ENCODE results near the gene TEX14.

DNA sequence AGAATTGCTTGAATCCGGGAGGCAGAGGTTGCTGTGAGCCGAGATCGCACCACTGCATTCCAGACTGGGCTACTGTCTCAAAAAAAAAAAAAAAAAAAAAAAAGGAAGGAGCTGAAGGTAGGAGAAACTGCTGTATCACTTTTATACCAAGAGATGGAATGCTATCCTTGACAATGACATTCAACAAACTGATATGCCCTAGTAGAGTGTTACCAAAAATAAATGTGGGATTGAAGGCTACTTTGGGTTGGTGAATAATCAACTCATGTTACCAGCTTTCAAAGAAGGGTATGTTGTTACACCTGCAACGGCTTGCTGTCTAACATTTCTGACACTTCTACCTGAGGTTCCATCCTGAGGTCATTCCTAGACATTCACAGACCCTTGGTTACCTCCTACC, 84.9 kb downstream of the TEX14 start:
- TF ChIP-seq, protein P1, sequence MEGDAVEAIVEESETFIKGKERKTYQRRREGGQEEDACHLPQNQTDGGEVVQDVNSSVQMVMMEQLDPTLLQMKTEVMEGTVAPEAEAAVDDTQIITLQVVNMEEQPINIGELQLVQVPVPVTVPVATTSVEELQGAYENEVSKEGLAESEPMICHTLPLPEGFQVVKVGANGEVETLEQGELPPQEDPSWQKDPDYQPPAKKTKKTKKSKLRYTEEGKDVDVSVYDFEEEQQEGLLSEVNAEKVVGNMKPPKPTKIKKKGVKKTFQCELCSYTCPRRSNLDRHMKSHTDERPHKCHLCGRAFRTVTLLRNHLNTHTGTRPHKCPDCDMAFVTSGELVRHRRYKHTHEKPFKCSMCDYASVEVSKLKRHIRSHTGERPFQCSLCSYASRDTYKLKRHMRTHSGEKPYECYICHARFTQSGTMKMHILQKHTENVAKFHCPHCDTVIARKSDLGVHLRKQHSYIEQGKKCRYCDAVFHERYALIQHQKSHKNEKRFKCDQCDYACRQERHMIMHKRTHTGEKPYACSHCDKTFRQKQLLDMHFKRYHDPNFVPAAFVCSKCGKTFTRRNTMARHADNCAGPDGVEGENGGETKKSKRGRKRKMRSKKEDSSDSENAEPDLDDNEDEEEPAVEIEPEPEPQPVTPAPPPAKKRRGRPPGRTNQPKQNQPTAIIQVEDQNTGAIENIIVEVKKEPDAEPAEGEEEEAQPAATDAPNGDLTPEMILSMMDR (IDR thresholded peaks at IDR 0.05), result no peak
- TF ChIP-seq POLR2AphosphoS5 (IDR thresholded peaks at IDR 0.05; ENCODE audit: insufficient read depth in 1 of 2, low read depth in 1 of 2) (no peak), POLR2A (IDR thresholded peaks at IDR 0.05) (no peak)
